K562 (cell line): ENCODE data around the gene MSN. TPM values are rescaled to one million over a fixed set of nuclear protein-coding genes. Genes with fewer than 3 reads are reported as not detected.
"Not testable (repeated sequence)": the region's sequence is repeated elsewhere in the genome, so short reads cannot be mapped to it uniquely, and the experiment has no call there.

ENCODE experiments used
- ATAC-seq: fragments of 200-7000 bp; cut with Tn5 transposase; 3 replicates; pipeline ENCODE4 v1.9.1; 2020; ENCODE audit warnings: moderate library complexity
- BruUV-seq: library from RNA; stranded (reverse); fragments of 400-500 nt; replicated peaks from 2 replicates; lab custom pipeline; 2021; lab: Mats Ljungman, UMichigan
- CTCF ChIA-PET: fragments of 300-600 bp; formaldehyde crosslinking; extraction: SDS; loops from one replicate; lab custom pipeline; 2021; ENCODE audit warnings: low intra/inter-chr PET ratio; lab: Yijun Ruan, JAX
- POLR2A ChIA-PET: fragments of 300-600, 350-650 bp; sonication (Branson Sonifier 250); formaldehyde crosslinking; extraction: SDS; loops from one replicate; lab custom pipeline; 2021; ENCODE audit warnings: antibody characterized with exemption, inconsistent platforms; lab: Yijun Ruan, JAX
- DNase-seq, 4 experiments: peaks; one replicate each; pipeline versions ENCODE4 v3.0.0 to v3.0.0-alpha.2; 2011 to 2018; ENCODE audit warnings: low spot score in 3 of 4, mixed read lengths in 3 of 4; ENCODE audit errors: extremely low read depth in 1 of 4
- FAIRE-seq: peaks from 2 replicates; lab custom pipeline; 2011; peaks lifted over from hg19 to GRCh38; lab: Jason Lieb, UNC
- H2AFZ ChIP-seq: 2 replicates; pipeline ENCODE4 v1.6.0; 2011; ENCODE audit warnings: low read depth, low read length, control low read depth, inconsistent platforms
- H3K27ac ChIP-seq: fragments of 200-600 bp; 3 replicates; pipeline ENCODE4 v1.8.0; 2011; ENCODE audit warnings: low read depth, mild to moderate bottlenecking, control low read depth, inconsistent platforms, low read length, moderate library complexity, mixed read lengths; ENCODE audit errors: extremely low read depth
- H3K27me3 ChIP-seq, 2 experiments: fragments of 300-600 bp in 1 of 2; 2 replicates in 1 of 2; 3 replicates in 1 of 2; pipeline versions ENCODE4 v1.6.0 to v1.8.0; 2011; ENCODE audit warnings: inconsistent platforms in 2 of 2, low read length in 2 of 2, mild to moderate bottlenecking in 1 of 2, mixed read lengths in 1 of 2, moderate library complexity in 1 of 2; ENCODE audit not compliant: control insufficient read depth in 2 of 2, insufficient read depth in 2 of 2
- H3K36me3 ChIP-seq: fragments of 300-600 bp; 3 replicates; pipeline ENCODE4 v1.8.0; 2011; ENCODE audit warnings: mild to moderate bottlenecking, low read length, inconsistent platforms; ENCODE audit not compliant: control insufficient read depth, insufficient read depth
- H3K4me1 ChIP-seq, 2 experiments: fragments of 200-600 bp in 1 of 2; replicated peaks in 1 of 2; 2 replicates in 1 of 2; 3 replicates in 1 of 2; pipeline versions ENCODE4 v1.5.1 to v1.8.0; 2011; ENCODE audit warnings: inconsistent platforms in 2 of 2, low read length in 2 of 2, mild to moderate bottlenecking in 1 of 2, mixed read lengths in 1 of 2, moderate library complexity in 1 of 2; ENCODE audit not compliant: control insufficient read depth in 2 of 2, insufficient read depth in 2 of 2
- H3K4me2 ChIP-seq: 2 replicates; pipeline ENCODE4 v1.6.1; 2011; ENCODE audit warnings: low read length, control low read depth, inconsistent platforms, mixed read lengths; ENCODE audit not compliant: insufficient read depth
- H3K4me3 ChIP-seq: fragments of 200-600 bp; sonication (generic), shearing (Covaris generic); 2 replicates; pipeline ENCODE4 v1.5.1; 2016; ENCODE audit warnings: control low read depth, inconsistent platforms
- H3K79me2 ChIP-seq: fragments of 200-600 bp; 3 replicates; pipeline ENCODE4 v1.8.0; 2011; ENCODE audit warnings: low read length, inconsistent platforms; ENCODE audit not compliant: control insufficient read depth, insufficient read depth
- H3K9ac ChIP-seq, 2 experiments: 2 replicates each; pipeline versions ENCODE4 v1.6.0 to v1.6.1; 2011; ENCODE audit warnings: low read depth in 2 of 2, low read length in 2 of 2, control low read depth in 1 of 2, inconsistent platforms in 1 of 2, mild to moderate bottlenecking in 1 of 2, mixed read lengths in 1 of 2; ENCODE audit not compliant: insufficient read depth in 1 of 2
- H3K9me1 ChIP-seq: one replicate; pipeline ENCODE4 v1.6.0; 2011; ENCODE audit warnings: inconsistent platforms, mild to moderate bottlenecking, low read length, moderate library complexity; ENCODE audit not compliant: control insufficient read depth, insufficient read depth
- H3K9me3 ChIP-seq: replicated peaks from 2 replicates; pipeline ENCODE4 v1.5.1; 2011; ENCODE audit warnings: low read depth, low read length, inconsistent platforms; ENCODE audit not compliant: control insufficient read depth, insufficient read depth
- H4K20me1 ChIP-seq: replicated peaks from 2 replicates; pipeline ENCODE4 v1.6.1; 2011; ENCODE audit warnings: low read length, inconsistent platforms, mixed read lengths; ENCODE audit not compliant: control insufficient read depth, insufficient read depth
- CREM ChIP-seq: IDR thresholded peaks from 2 replicates; pipeline ENCODE4 v1.6.1; 2014; ENCODE audit warnings: antibody characterized with exemption, low read depth
- E2F6 ChIP-seq, 2 experiments: IDR thresholded peaks; 2 replicates each; pipeline ENCODE4 v1.6.1; 2011; ENCODE audit warnings: borderline replicate concordance in 1 of 2, control low read depth in 1 of 2, low read depth in 1 of 2, low read length in 1 of 2, mild to moderate bottlenecking in 1 of 2, mixed read lengths in 1 of 2, moderate library complexity in 1 of 2; ENCODE audit not compliant: insufficient read depth in 1 of 2, insufficient read length in 1 of 2, poor library complexity in 1 of 2, severe bottlenecking in 1 of 2; ENCODE audit errors: extremely low read depth in 1 of 2
- HINFP ChIP-seq: fragments of 450-650 bp; conservative IDR thresholded peaks from 2 replicates; pipeline ENCODE4 v1.6.1; 2016; ENCODE audit warnings: missing genetic modification characterization, low read depth, mild to moderate bottlenecking, control low read depth, missing compliant biosample characterization
- HSF4 ChIP-seq: fragments of 250-450 bp; sonication (Bioruptor Pico); IDR thresholded peaks from 2 replicates; pipeline ENCODE4 v2.1.2; 2022; ENCODE audit warnings: mild to moderate bottlenecking, moderate library complexity, borderline replicate concordance
- RAD21 ChIP-seq, 2 experiments: fragments of 250-450 bp in 1 of 2; fragments of 450-650 bp in 1 of 2; sonication (Bioruptor Pico) in 1 of 2; formaldehyde crosslinking in 1 of 2; IDR thresholded peaks in 1 of 2; conservative IDR thresholded peaks in 1 of 2; 2 replicates each; pipeline versions ENCODE4 v1.4.0 to v1.8.0; 2020 to 2022; ENCODE audit warnings: mild to moderate bottlenecking in 2 of 2, moderate library complexity in 1 of 2
- RBBP5 ChIP-seq: fragments of 200-600 bp; sonication (generic); IDR thresholded peaks from 2 replicates; pipeline ENCODE4 v1.6.1; 2012; ENCODE audit warnings: borderline replicate concordance, mild to moderate bottlenecking, low read length, control low read depth, inconsistent platforms; ENCODE audit not compliant: insufficient read depth, poor library complexity, severe bottlenecking
- SMAD4 ChIP-seq: fragments of 250-450 bp; sonication (Bioruptor Pico); conservative IDR thresholded peaks from 2 replicates; pipeline ENCODE4 v1.8.0; 2021; ENCODE audit warnings: inconsistent platforms, mild to moderate bottlenecking, moderate library complexity
- SOX6 ChIP-seq: fragments of 450-650 bp; IDR thresholded peaks from 2 replicates; pipeline ENCODE4 v1.6.1; 2014; ENCODE audit warnings: mild to moderate bottlenecking
- TBP ChIP-seq: optimal IDR thresholded peaks from 2 replicates; pipeline ENCODE3; 2011; ENCODE audit warnings: low read depth, low read length, improper control_type of control experiment
- WGBS: fragments of 100-300 bp; shearing (Covaris generic); methylation state at CpG from one replicate; pipeline ENCODE4 v1.1.6; 2016; ENCODE audit warnings: low coverage, mixed read lengths; ENCODE audit not compliant: insufficient coverage; ENCODE audit errors: missing lambda C conversion rate; 5-methylcytosine and 5-hydroxymethylcytosine counted together
- in situ Hi-C: fragments of 300-500 bp; cut with MboI; formaldehyde crosslinking; loops from 4 replicates; pipeline ENCODE4 v1.15.0; 2018; ENCODE audit warnings: inconsistent platforms, mixed read lengths
- intact Hi-C: fragments of 100-400 bp; cut with micrococcal nuclease; formaldehyde crosslinking; loops from 2 replicates; pipeline ENCODE4 v1.14.2; 2022
- polyA plus RNA-seq, 8 experiments: library from polyadenylated mRNA; depleted of rRNA in 4 of 8; stranded (reverse) in 5 of 8; unstranded in 3 of 8; fragments of >200 nt; fragmentation: Nextera tagmentation in 2 of 8; fragmentation: Illumina TruSeq in 1 of 8; extraction: Ambion mirVana in 2 of 8; extraction: Trizol in 1 of 8; gene quantifications; 2 replicates each; pipeline versions ENCODE4 v1.2.1 to v1.2.3, GENCODE V29; 2011 to 2014; ENCODE audit warnings: inconsistent platforms in 1 of 8, missing spikeins in 1 of 8
- total RNA-seq, 7 experiments: library from RNA; depleted of rRNA in 6 of 7; stranded (reverse); fragments of >200 nt in 6 of 7; fragmentation: Illumina TruSeq in 2 of 7; extraction: Trizol in 2 of 7; gene quantifications; 2 replicates each; pipeline versions ENCODE4 v1.2.1 to v1.2.3, GENCODE V29; 2011 to 2021; ENCODE audit warnings: low replicate concordance in 1 of 7

Gene MSN
- total and polyA plus RNA-seq, 9 of the 15 experiments (the other 6 are each of a cell fraction or from before 2014, with no cell fraction given) = 128 to 486 (median 237) TPM

GRCh38 chrX:65667503-65668376, at the start of gene MSN (continued):
- no peak for TF ChIP-seq HSF4 (CRISPR knock-in tag)
- TF ChIP-seq TBP = peak; percentile 32
- TF ChIP-seq SOX6 = no peak
- no peak for TF ChIP-seq HINFP (tag)
- peak; percentile 56; the same call in 1 of the 2 replicates for TF ChIP-seq SMAD4 (CRISPR knock-in tag)
- peak in 1 of 2 experiments; percentile 78 for TF ChIP-seq E2F6 (IDR thresholded peaks at IDR 0.05; ENCODE audit: borderline replicate concordance in 1 of 2, extremely low read depth in 1 of 2, insufficient read depth in 1 of 2, insufficient read length in 1 of 2, low read depth in 1 of 2, low read length in 1 of 2, poor library complexity in 1 of 2, severe bottlenecking in 1 of 2)
- TF ChIP-seq CREM = 0 out of 2 replicates have a peak, but pooled peaks have one; percentile 23
- TF ChIP-seq RBBP5 = no peak
- peak; percentile 14 to 28; a peak in 1 of 4 replicates for TF ChIP-seq RAD21 (CRISPR knock-in tag; conservative IDR thresholded peaks at IDR 0.05 in 1 of 2, IDR thresholded peaks at IDR 0.05 in 1 of 2)

- POLR2A ChIA-PET, BruUV-seq: not testable (repeated sequence)
Observed at GRCh38 chrX:65620096-65620705, 47.3 kb upstream of the MSN start.

More at GRCh38 chrX:65620096-65620705, 47.3 kb upstream of the MSN start:
- H3K36me3 ChIP-seq, H3K27me3 ChIP-seq, CTCF ChIA-PET, H3K79me2 ChIP-seq, H3K4me3 ChIP-seq, H4K20me1 ChIP-seq, H3K9ac ChIP-seq, H3K4me2 ChIP-seq, ATAC-seq, H3K9me1 ChIP-seq, H3K4me1 ChIP-seq, intact Hi-C loops, FAIRE-seq, H3K27ac ChIP-seq, H3K9me3 ChIP-seq, DNase-seq, in situ Hi-C loops, H2AFZ ChIP-seq: not testable (repeated sequence)
- WGBS = 43% methylated on average over 6 of the region's 33 CpGs
